ENCODE data around the gene SPOCK3. TPM values are rescaled to one million over a fixed set of nuclear protein-coding genes. Genes with fewer than 3 reads are reported as not detected.

SPOCK3 gene
- total and polyA plus RNA-seq, 2 donors (not counting 3 experiments of a cell fraction or from before 2014, with no cell fraction given) = 0.10 TPM; not detected in 1

DNA sequence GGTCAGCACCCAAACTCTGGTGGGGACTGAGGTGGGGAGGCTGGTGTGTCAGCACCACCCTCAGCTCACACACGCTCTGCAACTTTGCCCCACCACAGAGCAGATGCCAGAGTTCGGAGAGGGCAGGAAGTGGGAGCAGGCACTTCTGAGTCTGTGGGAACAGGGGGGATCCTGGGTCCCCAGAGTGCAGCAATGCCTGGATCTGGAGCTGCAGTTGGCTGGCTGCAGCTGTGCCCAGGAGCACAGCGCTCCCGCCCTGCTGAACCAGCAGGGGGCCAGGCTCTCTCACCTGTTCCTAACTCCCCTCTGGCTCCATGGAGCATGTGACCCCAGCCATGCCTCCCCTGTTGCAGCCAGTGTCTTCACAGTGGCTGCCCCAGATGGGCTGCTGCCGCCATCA lies 252.4 kb downstream of the SPOCK3 start:
- H3K9ac ChIP-seq (replicated peaks; ENCODE audit: extremely low read depth, insufficient read depth, low read length) = no peak overlapping the region
- H3K36me3 ChIP-seq (ENCODE audit: control insufficient read depth in 2 of 2, extremely low read depth in 1 of 2, insufficient read depth in 2 of 2, low read length in 2 of 2) = no peaks in the 10 kb centered on the region
- no peak overlapping the region for H3K4me2 ChIP-seq (ENCODE audit: insufficient read depth, low read length)
- no peaks in the 10 kb centered on the region for H4K20me1 ChIP-seq (replicated peaks; ENCODE audit: control insufficient read depth, extremely low read depth, insufficient read depth, low read length)
- dilution Hi-C loops (cut with MboI; ENCODE audit: extremely low pct_ligation_motif_present, low sequenced_read_pairs) = no loop called here
- FAIRE-seq (no peak), DNase-seq (ENCODE audit: low read depth, low spot score) (no peak)
- H3K4me3 ChIP-seq (replicated peaks in 1 of 3; ENCODE audit: insufficient read depth in 1 of 3, low read depth in 1 of 3, low read length in 3 of 3) = no peak overlapping the region
- intact Hi-C loops (cut with micrococcal nuclease) = no loop called here
- no peaks in the 10 kb centered on the region for H3K27me3 ChIP-seq (ENCODE audit: control insufficient read depth in 2 of 2, insufficient read depth in 2 of 2, low read length in 2 of 2)
- no peak overlapping the region for H2AFZ ChIP-seq (ENCODE audit: low read depth, low read length)
- ChIA-PET CTCF (interaction anchor here (1.2 kb wide), 1 partner anchor 11 kb away, joined by 3 read pairs; no protein-coding TSS in a partner anchor), POLR2A (no interaction called here)
- H3K9me3 ChIP-seq (replicated peaks; ENCODE audit: control insufficient read depth, insufficient read depth, low read length) = no peaks in the 10 kb centered on the region
- H3K9me1 ChIP-seq (replicated peaks; ENCODE audit: control insufficient read depth, extremely low read depth, insufficient read depth, low read length) = no peaks in the 10 kb centered on the region
- H3K27ac ChIP-seq (ENCODE audit: insufficient read depth, low read depth, low read length) = no peak overlapping the region
- no peaks in the 10 kb centered on the region for H3K79me2 ChIP-seq (ENCODE audit: control insufficient read depth, insufficient read depth, low read length)
- no TSS peak for BruUV-seq (replicated peaks)
- TF ChIP-seq FOS (IDR thresholded peaks at IDR 0.05; ENCODE audit: borderline replicate concordance, insufficient read depth, low read length) = no peak
- no peak for TF ChIP-seq POLR2AphosphoS5 (IDR thresholded peaks at IDR 0.05; ENCODE audit: insufficient read depth, low read depth, low read length)
- TF ChIP-seq JUN (IDR thresholded peaks at IDR 0.05; ENCODE audit: borderline replicate concordance, insufficient read depth, insufficient read length, low read depth) = no peak
- no peak for TF ChIP-seq MYC (IDR thresholded peaks at IDR 0.05; ENCODE audit: low read depth, low read length)
- TF ChIP-seq, protein P1, sequence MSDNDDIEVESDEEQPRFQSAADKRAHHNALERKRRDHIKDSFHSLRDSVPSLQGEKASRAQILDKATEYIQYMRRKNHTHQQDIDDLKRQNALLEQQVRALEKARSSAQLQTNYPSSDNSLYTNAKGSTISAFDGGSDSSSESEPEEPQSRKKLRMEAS (IDR thresholded peaks at IDR 0.05; ENCODE audit: insufficient read depth, insufficient read length) = no peak
- H3K4me1 ChIP-seq (ENCODE audit: control insufficient read depth, extremely low read depth, insufficient read depth, low read length) = no peaks in the 10 kb centered on the region

DNA sequence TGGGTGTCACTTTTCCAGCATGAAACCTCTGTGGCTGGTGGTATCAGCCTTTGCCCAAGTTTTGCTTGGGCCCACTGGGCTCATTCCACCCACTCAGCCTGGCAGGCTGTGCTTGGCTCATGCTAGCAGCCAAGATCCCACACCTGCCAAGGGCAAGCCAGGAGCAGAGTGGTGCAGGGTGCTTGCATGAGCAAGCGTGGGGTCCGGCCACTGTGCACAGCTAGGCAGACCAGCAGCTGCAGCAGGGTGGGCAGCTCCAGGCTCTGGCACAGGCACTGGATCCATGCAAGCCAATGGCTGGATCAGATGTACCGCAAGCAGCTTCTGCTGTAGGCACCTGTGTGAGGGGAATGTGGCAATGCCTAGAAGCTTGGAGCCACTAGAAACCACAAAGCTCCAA lies 253.9 kb downstream of the SPOCK3 start:
- no peak for DNase-seq (ENCODE audit: low read depth, low spot score)
- Histone ChIP-seq H3K9me1 (replicated peaks; ENCODE audit: control insufficient read depth, extremely low read depth, insufficient read depth, low read length) (no peaks in the 10 kb centered on the region), H3K9ac (replicated peaks; ENCODE audit: extremely low read depth, insufficient read depth, low read length) (no peak overlapping the region), H3K4me3 (replicated peaks in 1 of 3; ENCODE audit: insufficient read depth in 1 of 3, low read depth in 1 of 3, low read length in 3 of 3) (no peak overlapping the region), H3K36me3 (ENCODE audit: control insufficient read depth in 2 of 2, extremely low read depth in 1 of 2, insufficient read depth in 2 of 2, low read length in 2 of 2) (no peaks in the 10 kb centered on the region), H3K4me1 (ENCODE audit: control insufficient read depth, extremely low read depth, insufficient read depth, low read length) (no peaks in the 10 kb centered on the region), H3K4me2 (ENCODE audit: insufficient read depth, low read length) (no peak overlapping the region), H3K27ac (ENCODE audit: insufficient read depth, low read depth, low read length) (no peak overlapping the region), H3K79me2 (ENCODE audit: control insufficient read depth, insufficient read depth, low read length) (no peaks in the 10 kb centered on the region), H3K9me3 (replicated peaks; ENCODE audit: control insufficient read depth, insufficient read depth, low read length) (no peaks in the 10 kb centered on the region), H4K20me1 (replicated peaks; ENCODE audit: control insufficient read depth, extremely low read depth, insufficient read depth, low read length) (no peaks in the 10 kb centered on the region), H2AFZ (ENCODE audit: low read depth, low read length) (no peak overlapping the region), H3K27me3 (ENCODE audit: control insufficient read depth in 2 of 2, insufficient read depth in 2 of 2, low read length in 2 of 2) (no peaks in the 10 kb centered on the region)
- TF ChIP-seq, protein P1 (IDR thresholded peaks at IDR 0.05; ENCODE audit: insufficient read depth, insufficient read length) = no peak
- TF ChIP-seq EZH2 (IDR thresholded peaks at IDR 0.05; ENCODE audit: borderline replicate concordance, low read depth, low read length, severe bottlenecking) (no peak), POLR2AphosphoS5 (IDR thresholded peaks at IDR 0.05; ENCODE audit: insufficient read depth, low read depth, low read length) (no peak), FOS (IDR thresholded peaks at IDR 0.05; ENCODE audit: borderline replicate concordance, insufficient read depth, low read length) (no peak), JUN (IDR thresholded peaks at IDR 0.05; ENCODE audit: borderline replicate concordance, insufficient read depth, insufficient read length, low read depth) (no peak)
- intact Hi-C loops (cut with micrococcal nuclease) (no loop called here), dilution Hi-C loops (cut with MboI; ENCODE audit: extremely low pct_ligation_motif_present, low sequenced_read_pairs) (no loop called here)
- FAIRE-seq = no peak
- BruUV-seq (replicated peaks) = no TSS peak
- CTCF ChIA-PET = interaction anchor here (1.2 to 1.3 kb wide), 2 partner anchors 9 to 10 kb away, joined by 3 read pairs; no protein-coding TSS in a partner anchor
- POLR2A ChIA-PET = no interaction called here
